ENCODE measurements around the gene RUNX1. TPM values are rescaled to one million over a fixed set of nuclear protein-coding genes. Genes with fewer than 3 reads are reported as not detected.

RUNX1 gene
- total and polyA plus RNA-seq, 10 of the 15 experiments (the other 5 are each of a cell fraction or from before 2014, with no cell fraction given), result 0.90 to 15.2 (median 4.1) TPM

DNA sequence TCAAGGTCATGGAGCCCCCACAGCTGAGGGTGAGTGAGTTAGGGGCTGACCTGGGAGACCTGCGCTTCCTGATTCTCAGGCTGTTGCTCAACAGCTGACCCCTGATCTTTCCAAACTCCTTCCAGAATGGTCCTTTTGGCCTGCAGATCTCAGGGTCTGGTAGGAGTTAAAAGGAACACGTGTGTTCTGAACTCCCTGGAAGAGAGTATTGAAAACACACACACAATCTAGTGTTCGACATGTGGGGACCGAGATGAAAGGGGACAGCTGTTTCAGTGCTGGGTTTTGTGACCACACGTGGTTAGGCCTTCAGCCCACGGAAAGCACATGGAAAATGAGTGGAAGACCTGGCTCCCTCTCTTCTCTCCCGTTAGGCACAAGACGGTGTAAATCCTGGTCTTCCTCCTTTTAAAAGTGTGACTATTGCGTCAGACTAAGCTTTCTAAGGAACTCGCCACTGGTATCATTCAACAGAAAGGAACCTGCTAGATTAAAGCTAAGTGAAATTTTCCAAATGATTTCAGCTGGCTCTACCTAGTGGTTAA is 49.6 kb downstream of the RUNX1 start (continued):
- TF ChIP-seq TBL1XR1 (IDR thresholded peaks at IDR 0.05; ENCODE audit: low read depth, low read length), result no peak
- TF ChIP-seq, protein P1, sequence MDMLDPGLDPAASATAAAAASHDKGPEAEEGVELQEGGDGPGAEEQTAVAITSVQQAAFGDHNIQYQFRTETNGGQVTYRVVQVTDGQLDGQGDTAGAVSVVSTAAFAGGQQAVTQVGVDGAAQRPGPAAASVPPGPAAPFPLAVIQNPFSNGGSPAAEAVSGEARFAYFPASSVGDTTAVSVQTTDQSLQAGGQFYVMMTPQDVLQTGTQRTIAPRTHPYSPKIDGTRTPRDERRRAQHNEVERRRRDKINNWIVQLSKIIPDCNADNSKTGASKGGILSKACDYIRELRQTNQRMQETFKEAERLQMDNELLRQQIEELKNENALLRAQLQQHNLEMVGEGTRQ (IDR thresholded peaks at IDR 0.05; ENCODE audit: borderline replicate concordance, low read depth, low read length), result no peak
- TF ChIP-seq, protein P2, sequence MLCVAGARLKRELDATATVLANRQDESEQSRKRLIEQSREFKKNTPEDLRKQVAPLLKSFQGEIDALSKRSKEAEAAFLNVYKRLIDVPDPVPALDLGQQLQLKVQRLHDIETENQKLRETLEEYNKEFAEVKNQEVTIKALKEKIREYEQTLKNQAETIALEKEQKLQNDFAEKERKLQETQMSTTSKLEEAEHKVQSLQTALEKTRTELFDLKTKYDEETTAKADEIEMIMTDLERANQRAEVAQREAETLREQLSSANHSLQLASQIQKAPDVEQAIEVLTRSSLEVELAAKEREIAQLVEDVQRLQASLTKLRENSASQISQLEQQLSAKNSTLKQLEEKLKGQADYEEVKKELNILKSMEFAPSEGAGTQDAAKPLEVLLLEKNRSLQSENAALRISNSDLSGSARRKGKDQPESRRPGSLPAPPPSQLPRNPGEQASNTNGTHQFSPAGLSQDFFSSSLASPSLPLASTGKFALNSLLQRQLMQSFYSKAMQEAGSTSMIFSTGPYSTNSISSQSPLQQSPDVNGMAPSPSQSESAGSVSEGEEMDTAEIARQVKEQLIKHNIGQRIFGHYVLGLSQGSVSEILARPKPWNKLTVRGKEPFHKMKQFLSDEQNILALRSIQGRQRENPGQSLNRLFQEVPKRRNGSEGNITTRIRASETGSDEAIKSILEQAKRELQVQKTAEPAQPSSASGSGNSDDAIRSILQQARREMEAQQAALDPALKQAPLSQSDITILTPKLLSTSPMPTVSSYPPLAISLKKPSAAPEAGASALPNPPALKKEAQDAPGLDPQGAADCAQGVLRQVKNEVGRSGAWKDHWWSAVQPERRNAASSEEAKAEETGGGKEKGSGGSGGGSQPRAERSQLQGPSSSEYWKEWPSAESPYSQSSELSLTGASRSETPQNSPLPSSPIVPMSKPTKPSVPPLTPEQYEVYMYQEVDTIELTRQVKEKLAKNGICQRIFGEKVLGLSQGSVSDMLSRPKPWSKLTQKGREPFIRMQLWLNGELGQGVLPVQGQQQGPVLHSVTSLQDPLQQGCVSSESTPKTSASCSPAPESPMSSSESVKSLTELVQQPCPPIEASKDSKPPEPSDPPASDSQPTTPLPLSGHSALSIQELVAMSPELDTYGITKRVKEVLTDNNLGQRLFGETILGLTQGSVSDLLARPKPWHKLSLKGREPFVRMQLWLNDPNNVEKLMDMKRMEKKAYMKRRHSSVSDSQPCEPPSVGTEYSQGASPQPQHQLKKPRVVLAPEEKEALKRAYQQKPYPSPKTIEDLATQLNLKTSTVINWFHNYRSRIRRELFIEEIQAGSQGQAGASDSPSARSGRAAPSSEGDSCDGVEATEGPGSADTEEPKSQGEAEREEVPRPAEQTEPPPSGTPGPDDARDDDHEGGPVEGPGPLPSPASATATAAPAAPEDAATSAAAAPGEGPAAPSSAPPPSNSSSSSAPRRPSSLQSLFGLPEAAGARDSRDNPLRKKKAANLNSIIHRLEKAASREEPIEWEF (IDR thresholded peaks at IDR 0.05; ENCODE audit: insufficient replicate concordance, low read depth, low read length), result no peak
- TF ChIP-seq ESRRA (IDR thresholded peaks at IDR 0.05; ENCODE audit: low read length), result no peak
- no peak for TF ChIP-seq FOXK2 (IDR thresholded peaks at IDR 0.05)
- no peak for TF ChIP-seq HDAC2 (IDR thresholded peaks at IDR 0.05)
- no peak for TF ChIP-seq CBFB (IDR thresholded peaks at IDR 0.05; ENCODE audit: low read depth)

DNA sequence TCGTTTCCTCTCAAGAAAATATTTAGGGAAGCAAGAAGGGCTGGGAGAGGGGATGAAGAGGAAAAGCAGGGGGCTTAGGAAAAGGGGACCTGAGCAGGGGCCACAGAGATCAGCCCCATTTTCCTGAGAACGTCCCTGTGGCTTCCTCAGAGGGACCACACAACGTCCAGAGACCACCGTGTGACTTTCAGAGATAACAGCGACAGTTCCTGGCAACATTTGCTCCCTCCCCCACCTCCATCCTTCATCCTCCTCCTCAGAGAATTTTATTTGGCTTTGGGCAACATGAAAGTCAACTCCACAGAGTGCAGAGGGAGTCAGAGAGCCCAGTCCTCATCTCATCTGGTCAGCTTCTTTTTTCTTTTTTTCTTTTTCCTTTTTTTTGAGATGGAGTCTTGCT is 50.9 kb downstream of the RUNX1 start:
- Histone ChIP-seq H2AFZ (ENCODE audit: control insufficient read depth, low read depth, low read length) (no peak overlapping the region), H4K20me1 (ENCODE audit: control insufficient read depth, insufficient read depth) (no peaks in the 10 kb centered on the region; the same call in 1 of the 2 replicates), H3K27ac (ENCODE audit: control insufficient read depth, insufficient read depth) (no peak overlapping the region), H3K9me3 (replicated peaks; ENCODE audit: control insufficient read depth, insufficient read depth, low read length) (no peaks in the 10 kb centered on the region), H3K4me2 (ENCODE audit: control insufficient read depth, insufficient read depth) (no peak overlapping the region), H3K27me3 (replicated peaks in 1 of 2; ENCODE audit: control insufficient read depth in 2 of 2, insufficient read depth in 2 of 2, low read length in 1 of 2) (no peaks in the 10 kb centered on the region), H3K36me3 (ENCODE audit: control insufficient read depth in 2 of 2, insufficient read depth in 2 of 2, low read length in 1 of 2) (no peaks in the 10 kb centered on the region), H3K4me1 (ENCODE audit: control insufficient read depth, insufficient read depth, low read length) (no peaks in the 10 kb centered on the region; the same call in 1 of the 2 replicates), H3K9ac (ENCODE audit: control insufficient read depth, insufficient read depth, low read length) (no peak overlapping the region), H3K79me2 (ENCODE audit: control insufficient read depth, insufficient read depth, low read length) (no peaks in the 10 kb centered on the region), H3K4me3 (no peak overlapping the region)
- ChIA-PET POLR2A (no interaction called here), CTCF (no interaction called here), RAD21 (ENCODE audit: unreplicated experiment) (no interaction called here), SMC1A (ENCODE audit: uncharacterized antibody, unreplicated experiment) (no interaction called here)
- FAIRE-seq, result no peak
- no TSS peak for BruUV-seq (replicated peaks)
- DNase-seq (ENCODE audit: low read depth, low spot score), result no peak
- intact Hi-C loops (cut with micrococcal nuclease; ENCODE audit: unreplicated experiment) (no loop called here), in situ Hi-C loops (cut with MboI) (no loop called here)
- no peak for ATAC-seq
- WGBS (ENCODE audit: insufficient coverage, insufficient replicate concordance, low lambda C conversion rate, missing lambda C conversion rate), result 15% methylated on average over 5 of the region's 5 CpGs
- no peak for TF ChIP-seq TAF1 (IDR thresholded peaks at IDR 0.05; ENCODE audit: borderline replicate concordance, low read depth, low read length)
- no peak for TF ChIP-seq RCOR1 (conservative IDR thresholded peaks at IDR 0.05; ENCODE audit: low read depth, low read length)
- TF ChIP-seq, protein P2 (IDR thresholded peaks at IDR 0.05; ENCODE audit: insufficient replicate concordance, low read depth, low read length), result no peak
- TF ChIP-seq GATAD2B (conservative IDR thresholded peaks at IDR 0.05; ENCODE audit: low read depth), result no peak
- no peak for TF ChIP-seq YY1 (IDR thresholded peaks at IDR 0.05; ENCODE audit: low read depth, low read length)
- TF ChIP-seq MYB (IDR thresholded peaks at IDR 0.05; ENCODE audit: borderline replicate concordance, low read depth, low read length), result no peak

Data from GM12878 (cell line).